AG09309 (cell line): ENCODE measurements around the gene RPN2.

Experiments
- DNase-seq: peaks from one replicate; pipeline ENCODE4 v3.0.0-alpha.2; 2010; ENCODE audit warnings: low read depth
- H3K4me3 ChIP-seq: 2 replicates; pipeline ENCODE4 v1.5.1; 2011; ENCODE audit warnings: mild to moderate bottlenecking, low read depth, low read length, moderate library complexity; ENCODE audit not compliant: control insufficient read depth
- CTCF ChIP-seq: IDR thresholded peaks from 2 replicates; pipeline ENCODE4 v1.5.1; 2011; ENCODE audit warnings: mild to moderate bottlenecking, low read depth, low read length, inconsistent platforms; ENCODE audit not compliant: insufficient read depth, control insufficient read depth; ENCODE audit errors: missing control alignments

Gene RPN2

DNA sequence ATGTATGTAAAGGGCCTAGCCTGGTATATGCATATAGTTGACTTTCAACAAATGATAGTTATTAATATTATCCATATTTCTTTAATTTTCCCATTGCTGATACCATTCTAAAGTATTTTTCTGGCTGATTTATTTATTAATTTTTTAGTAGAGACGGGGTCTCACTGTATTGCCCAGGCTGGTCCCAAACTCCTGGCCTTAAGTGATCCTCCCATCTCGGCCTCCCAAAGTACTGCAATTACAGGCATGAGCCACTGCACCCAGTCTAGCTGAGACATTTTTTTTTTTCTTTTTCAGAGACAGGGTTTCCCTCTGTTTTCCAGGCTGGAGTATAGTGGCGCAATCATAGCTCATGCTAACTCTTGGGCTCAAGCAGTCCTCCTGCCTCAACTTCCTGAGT lies 30.1 kb downstream of the RPN2 start:
- H3K4me3 ChIP-seq, result no peak overlapping the region
- DNase-seq, result no peak
- TF ChIP-seq CTCF, result no peak

GRCh38 chr20:37209661-37210314 lies 30.7 kb downstream of the RPN2 start:
- no peak for DNase-seq
- no peak for TF ChIP-seq CTCF
- no peak overlapping the region for H3K4me3 ChIP-seq

DNA sequence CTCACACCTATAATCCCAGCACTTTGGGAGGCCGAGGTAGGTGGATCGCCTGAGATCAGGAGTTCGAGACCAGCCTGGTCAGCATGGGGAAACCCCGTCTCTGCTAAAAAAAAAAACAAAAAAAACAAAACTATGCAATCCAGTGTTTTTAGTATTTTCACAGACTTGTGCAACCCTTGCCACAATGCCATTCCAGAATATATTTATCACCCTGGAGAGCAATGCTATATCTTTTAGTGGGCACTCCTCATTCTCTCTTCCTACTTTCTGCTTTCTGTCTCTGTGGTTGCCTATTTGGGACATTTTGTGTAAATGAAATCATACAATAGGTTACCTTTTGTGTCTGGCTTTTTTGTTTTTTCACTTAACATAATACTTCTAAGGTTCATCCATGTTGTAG lies 39.3 kb downstream of the RPN2 start:
- TF ChIP-seq CTCF, result no peak
- no peak for DNase-seq
- H3K4me3 ChIP-seq, result no peak overlapping the region

DNA sequence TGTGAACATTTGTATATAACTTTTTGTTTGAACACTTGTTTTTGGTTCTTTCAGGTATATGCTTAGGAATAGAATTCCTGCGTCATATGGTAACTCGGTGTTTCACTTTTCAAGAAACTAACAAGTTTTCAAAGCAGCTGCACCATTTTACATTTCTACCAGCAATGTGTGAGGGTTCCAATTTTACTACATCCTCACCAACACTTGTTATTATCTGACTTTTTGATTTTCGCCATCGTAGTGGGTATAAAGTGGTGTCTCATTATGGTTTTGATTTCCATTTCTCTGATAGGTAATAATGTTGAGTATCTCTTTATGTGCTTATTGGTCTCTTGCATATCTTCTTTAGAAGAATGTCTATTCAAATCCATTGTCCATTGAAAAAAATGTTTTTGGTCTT lies 39.8 kb downstream of the RPN2 start:
- no peak for TF ChIP-seq CTCF
- DNase-seq, result no peak
- H3K4me3 ChIP-seq, result no peak overlapping the region

DNA sequence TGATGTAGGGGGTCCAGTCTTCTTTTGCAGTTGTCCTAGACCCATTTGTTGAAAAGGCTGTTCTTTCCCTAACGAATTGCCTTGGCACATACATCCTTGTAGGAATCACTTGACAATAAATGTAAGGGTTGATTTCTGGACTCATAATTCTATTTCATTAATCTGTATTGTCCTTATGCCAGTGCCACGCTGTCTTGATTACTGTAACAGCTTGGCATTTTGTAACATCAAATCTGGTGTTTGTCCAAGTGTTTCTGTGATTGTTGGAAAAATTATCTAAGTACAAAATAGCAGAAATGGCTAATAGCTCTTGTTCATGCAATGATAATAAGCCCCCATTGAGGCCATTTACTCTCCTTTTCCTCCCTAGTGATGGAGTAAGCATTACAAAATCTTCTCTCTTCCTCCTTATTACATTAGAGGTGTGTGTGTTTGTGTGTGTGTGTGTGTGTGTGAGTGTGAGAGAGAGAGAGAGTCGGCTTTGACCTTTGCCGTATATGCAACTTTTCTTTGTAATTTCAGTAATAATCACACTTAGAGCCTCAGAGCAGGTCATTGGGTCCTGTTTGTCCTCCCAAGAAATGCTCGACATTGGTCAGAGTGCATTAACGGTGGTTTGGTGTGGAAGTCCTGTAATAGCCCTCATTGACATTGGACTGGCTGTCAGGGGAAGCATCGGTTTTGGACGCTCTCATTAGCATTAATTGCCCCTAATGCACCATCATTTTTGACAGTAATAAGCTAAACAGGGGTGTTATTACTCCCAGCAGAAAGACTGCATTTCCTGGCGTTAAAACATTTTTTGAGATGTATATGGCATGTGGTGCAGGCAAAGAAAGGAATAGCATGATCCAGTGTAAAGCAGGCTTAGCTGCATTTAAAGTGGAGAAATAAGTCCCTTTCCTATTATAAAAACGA lies 40.9 kb downstream of the RPN2 start:
- DNase-seq, result no peak
- no peak overlapping the region for H3K4me3 ChIP-seq
- no peak for TF ChIP-seq CTCF

GRCh38 chr20:37220731-37221130 lies 41.6 kb downstream of the RPN2 start:
- no peak overlapping the region for H3K4me3 ChIP-seq
- peak; percentile 34 for DNase-seq
- no peak for TF ChIP-seq CTCF
